ENCODE measurements around the gene GMPR.

- TF ChIP-seq CTCF (conservative IDR thresholded peaks at IDR 0.05; ENCODE audit: low read length) (no peak), EZH2phosphoT487 (IDR thresholded peaks at IDR 0.05; ENCODE audit: borderline replicate concordance, low read depth, low read length) (no peak)
Measured at GRCh38 chr6:16209539-16209938, 28.8 kb upstream of the GMPR start.

Data from OCI-LY7 (cell line).